Choroid plexus epithelial cell (primary cell): ENCODE results near the gene VPS18.

Source experiments
- DNase-seq: peaks from one replicate; pipeline ENCODE4 v3.0.0-alpha.2; 2010; ENCODE audit warnings: low read depth
- H3K4me3 ChIP-seq: 2 replicates; pipeline ENCODE4 v1.5.1; 2011; ENCODE audit warnings: low read depth, mild to moderate bottlenecking, control low read depth, low read length, moderate library complexity
- CTCF ChIP-seq: conservative IDR thresholded peaks from 2 replicates; pipeline ENCODE4 v1.5.1; 2011; ENCODE audit warnings: low read depth, mild to moderate bottlenecking, control low read depth, inconsistent platforms, low read length, moderate library complexity

VPS18 gene

GRCh38 chr15:40909662-40910630 is 15.7 kb downstream of the VPS18 start:
- TF ChIP-seq CTCF, result no peak
- H3K4me3 ChIP-seq, result no peak overlapping the region
- DNase-seq, result peak; percentile 34

- no peak for TF ChIP-seq CTCF
Observed at GRCh38 chr15:40911141-40911540, 16.9 kb downstream of the VPS18 start.

GRCh38 chr15:40911693-40912092 is 17.4 kb downstream of the VPS18 start:
- no peak for TF ChIP-seq CTCF
- DNase-seq, result no peak

More at GRCh38 chr15:40911141-40911540, 16.9 kb downstream of the VPS18 start:
- H3K4me3 ChIP-seq, result no peak overlapping the region
- no peak for DNase-seq

GRCh38 chr15:40912478-40912877 is 18.2 kb downstream of the VPS18 start:
- no peak for TF ChIP-seq CTCF
- H3K4me3 ChIP-seq, result no peak overlapping the region

More at GRCh38 chr15:40911693-40912092, 17.4 kb downstream of the VPS18 start:
- H3K4me3 ChIP-seq, result no peak overlapping the region

GRCh38 chr15:40914013-40914412 is 19.8 kb downstream of the VPS18 start:
- no peak for TF ChIP-seq CTCF
- no peak overlapping the region for H3K4me3 ChIP-seq
- DNase-seq, result no peak

More at GRCh38 chr15:40912478-40912877, 18.2 kb downstream of the VPS18 start:
- DNase-seq, result no peak

GRCh38 chr15:40914486-40914885 is 20.2 kb downstream of the VPS18 start:
- TF ChIP-seq CTCF, result no peak
- H3K4me3 ChIP-seq, result no peak overlapping the region
- DNase-seq, result no peak
